ENCODE results near the gene HNRNPAB. TPM values are rescaled to one million over a fixed set of nuclear protein-coding genes. Genes with fewer than 3 reads are reported as not detected.
A peak's percentile ranks its signal among the peaks of the same experiment; 100 is the strongest.

HNRNPAB gene
- total and polyA plus RNA-seq, 9 of the 15 experiments (the other 6 are each of a cell fraction or from before 2014, with no cell fraction given), result 34.6 to 425 (median 236) TPM

DNA sequence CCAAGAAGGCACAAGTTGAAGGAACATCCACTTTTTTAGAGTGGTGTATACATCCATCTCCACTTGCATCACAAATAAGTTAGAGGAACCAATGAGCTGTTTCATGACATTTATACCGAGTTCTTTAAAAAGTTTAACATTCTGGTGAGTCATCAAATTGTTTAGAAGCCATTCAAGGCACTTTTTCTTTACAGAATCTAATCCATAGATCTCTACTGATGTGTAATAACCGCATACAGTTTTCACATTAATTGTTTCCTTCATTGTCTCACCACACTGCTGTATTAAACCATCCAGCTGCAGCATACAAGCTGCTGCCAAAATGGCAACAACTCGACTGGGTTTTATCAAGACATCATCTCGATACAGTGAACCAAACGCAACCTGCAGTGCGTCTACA lies 17.9 kb upstream of the HNRNPAB start:
- H2AFZ ChIP-seq (ENCODE audit: low read depth, low read length), result peak overlapping the region; percentile 83
- no peaks in the 10 kb centered on the region for H3K9me3 ChIP-seq (replicated peaks; ENCODE audit: control insufficient read depth, insufficient read depth, low read depth, low read length)
- H3K9me1 ChIP-seq (ENCODE audit: control insufficient read depth, insufficient read depth, low read length), result no peaks in the 10 kb centered on the region
- FAIRE-seq, result peak; percentile 23
- no peak overlapping the region for H3K4me2 ChIP-seq (ENCODE audit: insufficient read depth, low read length)
- no peak for DNase-seq (ENCODE audit: extremely low read depth in 1 of 4, low spot score in 3 of 4)
- ChIA-PET POLR2A (interaction anchor here (0.6 to 0.7 kb wide), 2 partner anchors 29 to 385 kb away, joined by 3 read pairs; no protein-coding TSS in a partner anchor), CTCF (ENCODE audit: low intra/inter-chr PET ratio) (no interaction called here)
- H3K4me1 ChIP-seq (replicated peaks in 1 of 2; ENCODE audit: control insufficient read depth in 2 of 2, insufficient read depth in 2 of 2, low read length in 2 of 2), result peaks cover 15% of the 10 kb centered on the region in 2 experiments
- TF ChIP-seq NFXL1 (CRISPR knock-in tag; IDR thresholded peaks at IDR 0.05) (no peak), MAFF (IDR thresholded peaks at IDR 0.05; ENCODE audit: low read length) (peak; percentile 64), FOSL1 (tag; conservative IDR thresholded peaks at IDR 0.05) (peak; percentile 45; the same call in 1 of the 2 replicates), ZNF316 (IDR thresholded peaks at IDR 0.05) (peak; percentile 91), SNRNP70 (optimal IDR thresholded peaks at IDR 0.05; ENCODE audit: low read depth, low read length) (no peak), MAFG (tag; conservative IDR thresholded peaks at IDR 0.05) (0 out of 2 replicates have a peak, but pooled peaks have one; percentile 32), C11orf30 (IDR thresholded peaks at IDR 0.05; ENCODE audit: low read depth) (peak; percentile 83)
- TF ChIP-seq, protein P1, sequence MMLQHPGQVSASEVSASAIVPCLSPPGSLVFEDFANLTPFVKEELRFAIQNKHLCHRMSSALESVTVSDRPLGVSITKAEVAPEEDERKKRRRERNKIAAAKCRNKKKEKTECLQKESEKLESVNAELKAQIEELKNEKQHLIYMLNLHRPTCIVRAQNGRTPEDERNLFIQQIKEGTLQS (IDR thresholded peaks at IDR 0.05), result peak; percentile 55
- TF ChIP-seq, protein P1 (CRISPR knock-in tag; conservative IDR thresholded peaks at IDR 0.05), result no peak
- H3K27ac ChIP-seq (ENCODE audit: extremely low read depth, low read depth, low read length), result no peak overlapping the region
- ATAC-seq, result no peak
- 15% methylated on average over 6 of the region's 6 CpGs for WGBS (ENCODE audit: insufficient coverage, low coverage, missing lambda C conversion rate)
- BruUV-seq (replicated peaks), result no TSS peak
- no peak overlapping the region for H3K4me3 ChIP-seq
- in situ Hi-C loops (cut with MboI) (no loop called here), intact Hi-C loops (cut with micrococcal nuclease) (no loop called here)
- no peak overlapping the region for H3K9ac ChIP-seq (ENCODE audit: insufficient read depth in 1 of 2, low read depth in 2 of 2, low read length in 2 of 2)
- H4K20me1 ChIP-seq (replicated peaks; ENCODE audit: control insufficient read depth, insufficient read depth, low read length), result no peaks in the 10 kb centered on the region
- H3K27me3 ChIP-seq (ENCODE audit: control insufficient read depth in 2 of 2, insufficient read depth in 2 of 2, low read length in 2 of 2), result no peaks in the 10 kb centered on the region
- no peaks in the 10 kb centered on the region for H3K79me2 ChIP-seq (ENCODE audit: control insufficient read depth, insufficient read depth, low read length)
- H3K36me3 ChIP-seq (ENCODE audit: control insufficient read depth, insufficient read depth, low read length), result no peaks in the 10 kb centered on the region

Data from K562 (cell line).